KOPT-K1 (cell line): Measurements from ENCODE around the gene DPYSL4.

Experiments used
- H3K27ac ChIP-seq: fragments of 200-600 bp; sonication (generic); 2 replicates; pipeline ENCODE4 v1.5.1; 2016; ENCODE audit warnings: antibody characterized with exemption, mild to moderate bottlenecking, low read depth, low read length; ENCODE audit not compliant: poor library complexity, severe bottlenecking
- H3K36me3 ChIP-seq: fragments of 200-600 bp; sonication (generic); 2 replicates; pipeline ENCODE4 v1.5.1; 2017; ENCODE audit warnings: antibody characterized with exemption, mild to moderate bottlenecking, low read length, moderate library complexity; ENCODE audit not compliant: insufficient read depth
- H3K9me3 ChIP-seq: fragments of 200-600 bp; sonication (generic); 2 replicates; pipeline ENCODE4 v1.5.1; 2017; ENCODE audit warnings: antibody characterized with exemption, low read length, mild to moderate bottlenecking; ENCODE audit not compliant: insufficient read depth, poor library complexity, severe bottlenecking

DPYSL4 gene

DNA sequence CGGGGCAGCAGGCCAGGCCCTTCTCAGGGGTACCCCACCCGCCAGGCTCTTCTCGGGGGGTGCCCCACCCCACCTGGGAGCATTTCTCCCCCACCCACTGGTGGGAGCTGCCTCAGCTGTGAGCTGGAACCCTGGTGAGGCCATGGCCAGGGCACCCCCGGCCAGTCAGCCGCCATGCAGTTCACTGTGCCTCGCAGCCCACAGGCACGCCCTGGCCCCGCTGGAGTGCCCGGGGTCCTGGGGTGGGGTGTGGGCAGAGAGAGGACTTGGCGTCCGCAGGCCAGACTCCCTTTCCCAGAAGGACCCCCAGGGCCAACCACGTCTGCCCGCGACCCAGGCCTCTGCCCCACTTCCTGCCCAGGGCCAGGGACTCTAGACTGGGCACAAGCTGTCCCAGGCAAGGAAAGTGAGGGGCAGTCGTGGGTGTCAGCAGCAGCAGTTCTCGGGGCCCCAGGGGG, 13.1 kb downstream of the DPYSL4 start:
- Histone ChIP-seq H3K9me3 (no peaks in the 10 kb centered on the region), H3K27ac (no peak overlapping the region), H3K36me3 (no peaks in the 10 kb centered on the region)

DNA sequence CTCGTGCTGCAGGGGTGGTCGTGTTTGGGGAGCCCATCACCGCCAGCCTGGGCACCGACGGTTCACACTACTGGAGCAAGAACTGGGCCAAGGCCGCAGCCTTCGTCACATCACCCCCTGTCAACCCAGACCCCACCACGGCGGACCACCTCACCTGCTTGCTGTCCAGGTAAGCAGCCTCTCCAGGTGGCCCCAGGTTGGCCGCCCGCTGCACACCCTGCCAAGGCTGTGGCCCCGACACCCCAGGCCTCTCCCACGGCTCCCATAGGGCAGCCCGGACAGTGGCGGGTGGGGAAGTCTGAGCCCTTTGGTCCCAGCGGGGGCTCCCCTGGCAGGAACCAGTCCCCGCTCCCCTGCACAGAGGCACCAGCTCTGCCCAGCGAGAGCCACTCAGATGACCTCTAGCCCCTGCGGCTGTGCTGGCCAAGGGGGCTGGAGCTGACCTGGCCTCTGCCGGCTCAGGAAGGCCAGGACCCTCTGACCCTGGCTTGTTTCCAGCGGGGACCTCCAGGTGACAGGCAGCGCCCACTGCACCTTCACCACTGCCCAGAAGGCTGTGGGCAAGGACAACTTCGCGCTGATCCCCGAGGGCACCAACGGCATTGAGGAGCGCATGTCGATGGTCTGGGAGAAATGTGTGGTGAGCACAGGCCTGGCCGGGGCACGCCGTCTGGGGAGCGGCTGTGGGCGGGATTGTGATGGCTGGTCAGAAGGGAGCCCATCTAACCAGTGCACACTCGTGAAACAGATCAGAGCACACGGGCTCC, 13.8 kb downstream of the DPYSL4 start:
- no peaks in the 10 kb centered on the region for H3K9me3 ChIP-seq
- no peak overlapping the region for H3K27ac ChIP-seq
- no peaks in the 10 kb centered on the region for H3K36me3 ChIP-seq

GRCh38 chr10:132201111-132201969, 14.6 kb downstream of the DPYSL4 start:
- Histone ChIP-seq H3K9me3 (no peaks in the 10 kb centered on the region), H3K27ac (no peak overlapping the region), H3K36me3 (no peaks in the 10 kb centered on the region)

DNA sequence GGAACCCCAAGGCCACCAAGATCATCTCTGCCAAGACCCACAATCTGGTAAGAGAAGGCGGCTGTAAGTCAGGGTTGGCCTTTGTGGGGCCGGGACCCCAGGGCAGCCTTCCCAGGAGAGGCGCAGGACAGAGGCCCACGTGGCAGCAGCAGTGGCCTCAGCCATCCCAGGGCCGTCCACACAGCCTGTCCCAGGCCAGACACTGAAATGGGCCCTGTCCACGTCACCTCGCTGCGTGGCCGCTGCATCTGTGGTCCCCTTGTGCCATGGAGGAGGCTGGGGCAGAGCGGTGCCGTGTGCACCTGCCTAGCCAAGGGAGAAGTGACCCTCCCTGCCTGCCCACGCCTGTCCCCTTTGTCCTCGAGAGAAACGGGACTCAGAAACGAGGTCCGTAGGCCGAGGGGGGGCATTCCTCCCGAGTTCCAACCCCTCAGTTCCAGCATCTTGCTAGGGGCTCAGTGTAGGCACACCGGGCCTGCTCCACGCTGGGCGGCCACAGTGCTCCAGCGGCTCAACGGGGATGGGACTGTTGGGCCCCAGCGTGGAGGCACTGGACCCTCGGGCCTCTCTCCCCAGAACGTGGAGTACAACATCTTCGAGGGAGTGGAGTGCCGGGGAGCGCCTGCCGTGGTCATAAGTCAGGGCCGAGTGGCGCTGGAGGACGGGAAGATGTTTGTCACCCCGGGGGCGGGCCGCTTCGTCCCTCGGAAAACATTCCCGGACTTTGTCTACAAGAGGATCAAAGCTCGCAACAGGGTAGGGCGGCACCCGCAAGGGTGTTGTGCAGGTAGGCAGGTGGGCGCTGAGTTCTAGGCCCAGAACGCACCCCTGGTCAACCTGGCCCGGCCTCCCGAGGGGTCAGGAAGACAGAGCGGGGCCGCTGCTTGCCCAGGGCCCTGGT, 15.6 kb downstream of the DPYSL4 start:
- H3K36me3 ChIP-seq: no peaks in the 10 kb centered on the region

GRCh38 chr10:132203256-132204077, 16.7 kb downstream of the DPYSL4 start:
- no peaks in the 10 kb centered on the region for H3K36me3 ChIP-seq
- H3K27ac ChIP-seq: no peak overlapping the region
- no peaks in the 10 kb centered on the region for H3K9me3 ChIP-seq

More for the DNA sequence above, 15.6 kb downstream of the DPYSL4 start:
- no peaks in the 10 kb centered on the region for H3K9me3 ChIP-seq
- no peak overlapping the region for H3K27ac ChIP-seq

GRCh38 chr10:132204078-132204780, 17.5 kb downstream of the DPYSL4 start:
- H3K9me3 ChIP-seq: no peaks in the 10 kb centered on the region
- H3K36me3 ChIP-seq: no peaks in the 10 kb centered on the region
- no peak overlapping the region for H3K27ac ChIP-seq

DNA sequence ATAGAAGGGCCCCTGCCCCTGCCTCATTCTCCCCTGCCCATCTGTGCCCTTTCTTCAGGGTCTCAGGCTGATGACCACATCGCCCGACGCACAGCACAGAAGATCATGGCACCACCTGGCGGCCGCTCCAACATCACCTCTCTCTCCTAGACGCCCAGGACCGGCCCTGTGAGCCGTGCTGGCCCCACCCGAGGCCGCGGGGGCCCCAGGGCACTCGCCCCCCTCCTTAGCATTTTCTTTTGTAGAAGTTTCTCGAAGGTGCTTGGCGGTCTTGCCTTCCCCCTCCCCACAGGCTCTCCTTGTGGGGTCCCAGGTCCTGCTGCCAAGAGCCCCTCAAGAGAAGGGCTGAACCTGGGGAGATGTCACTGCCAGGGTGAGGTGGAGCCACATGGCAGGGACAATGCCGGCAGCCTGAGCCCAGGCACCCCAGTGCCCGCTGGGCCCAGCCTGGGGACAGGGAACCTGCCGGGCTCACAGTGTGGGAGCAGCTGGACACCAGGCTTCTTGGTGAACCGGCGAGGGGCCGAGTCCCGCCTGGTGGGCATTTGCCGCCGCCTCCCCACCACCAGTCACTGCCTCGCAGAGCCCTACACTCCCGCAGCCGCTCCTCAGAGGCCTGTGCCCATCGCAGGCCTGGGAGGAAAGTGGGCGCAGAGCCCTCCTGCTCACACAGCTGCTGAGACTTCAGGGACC, 18.2 kb downstream of the DPYSL4 start:
- no peaks in the 10 kb centered on the region for H3K36me3 ChIP-seq
- H3K27ac ChIP-seq: no peak overlapping the region
- no peaks in the 10 kb centered on the region for H3K9me3 ChIP-seq

GRCh38 chr10:132205650-132206376, 19.1 kb downstream of the DPYSL4 start:
- no peaks in the 10 kb centered on the region for H3K9me3 ChIP-seq

DNA sequence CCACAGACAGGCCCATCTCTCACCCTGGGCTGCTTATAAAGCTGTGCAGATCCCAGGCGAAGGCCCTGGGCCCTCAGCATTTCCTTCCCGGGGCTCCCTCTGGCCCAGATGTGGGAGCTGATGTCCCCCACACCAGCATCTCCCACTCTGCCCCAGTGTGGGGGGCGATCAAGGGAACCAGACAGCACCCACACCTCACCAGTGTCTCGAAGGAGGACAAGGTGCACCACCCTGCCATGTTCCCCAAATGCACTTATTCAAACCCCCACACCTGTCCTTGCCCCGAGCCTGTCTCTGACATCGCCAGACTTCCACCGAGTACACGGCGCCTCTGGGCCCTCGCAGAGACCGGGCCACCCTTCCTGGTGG, 19.6 kb downstream of the DPYSL4 start:
- no peak overlapping the region for H3K27ac ChIP-seq
- no peaks in the 10 kb centered on the region for H3K36me3 ChIP-seq
- no peaks in the 10 kb centered on the region for H3K9me3 ChIP-seq

More at GRCh38 chr10:132205650-132206376, 19.1 kb downstream of the DPYSL4 start:
- Histone ChIP-seq H3K27ac (no peak overlapping the region), H3K36me3 (no peaks in the 10 kb centered on the region)

DNA sequence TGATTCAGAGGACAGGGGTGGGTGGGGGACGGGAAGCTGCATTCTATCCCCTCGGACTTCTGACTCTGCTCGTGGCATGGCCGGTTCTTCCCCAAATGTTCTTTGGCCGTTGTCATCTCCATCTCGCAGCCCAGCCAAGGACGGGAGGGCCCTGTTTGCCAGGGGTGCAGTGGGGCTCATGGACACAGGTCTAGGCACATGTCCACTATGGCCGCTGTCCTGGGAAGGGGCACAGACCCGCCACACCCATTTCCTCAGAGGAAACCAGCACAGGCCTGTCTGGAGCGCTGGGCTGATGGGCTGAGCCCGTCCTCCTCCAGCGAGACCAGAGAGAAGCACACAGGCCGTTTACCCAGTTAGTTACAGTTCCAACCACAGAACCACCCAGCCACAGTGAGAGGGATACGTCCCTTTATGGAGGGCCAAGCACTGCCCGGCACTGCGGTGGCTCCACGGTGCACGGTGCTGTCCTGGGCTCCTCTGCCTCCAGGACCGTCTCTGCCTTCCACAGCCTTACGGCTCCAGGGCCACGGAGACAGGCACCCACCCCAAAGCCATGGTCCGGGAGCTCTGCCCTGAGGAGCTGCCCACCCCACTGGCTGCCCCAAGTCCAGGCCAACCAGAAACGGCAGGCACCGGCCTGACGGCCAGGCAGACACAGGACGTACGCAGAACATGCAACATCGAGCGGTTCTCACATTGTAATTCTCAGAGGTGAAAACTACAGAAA, 20.2 kb downstream of the DPYSL4 start:
- no peaks in the 10 kb centered on the region for H3K9me3 ChIP-seq
- H3K36me3 ChIP-seq: no peaks in the 10 kb centered on the region
- no peak overlapping the region for H3K27ac ChIP-seq

GRCh38 chr10:132207536-132208461, 21.1 kb downstream of the DPYSL4 start:
- Histone ChIP-seq H3K27ac (no peak overlapping the region), H3K9me3 (no peaks in the 10 kb centered on the region), H3K36me3 (no peaks in the 10 kb centered on the region)
